NCI-H146 treated with DMSO at 0.1 percent for 48 hours (cell line): ENCODE results near the gene ATF6B.
"Not testable (repeated sequence)": the region's sequence is repeated elsewhere in the genome, so short reads cannot be mapped to it uniquely, and the experiment has no call there.

Experiments used
- DNase-seq: peaks from one replicate; lab custom pipeline; 2025; ENCODE audit not compliant: unreplicated experiment; lab: John Stamatoyannopoulos, UW

The ATF6B gene

GRCh38 chr6:32154514-32155161 lies 26.6 kb upstream of the ATF6B start:
- DNase-seq, result peak; percentile 68

GRCh38 chr6:32153564-32154513 lies 25.8 kb upstream of the ATF6B start, which contains the start of gene PPT2:
PPT2 (plus strand) TSS chr6:32154141; CDS start chr6:32154595, 454 bp downstream.
- peak; percentile 58 for DNase-seq

GRCh38 chr6:32152769-32153563 lies 24.9 kb upstream of the ATF6B start:
- DNase-seq, result no peak

- DNase-seq, result no peak
Observed at GRCh38 chr6:32151863-32152768, 24.1 kb upstream of the ATF6B start, which contains the start of gene PRRT1. PRRT1 (minus strand) TSS chr6:32151939; CDS start chr6:32151827, 112 bp downstream.

- DNase-seq, result no peak
Observed at GRCh38 chr6:32151181-32151862, 23.3 kb upstream of the ATF6B start.

- no peak for DNase-seq
Observed at GRCh38 chr6:32149932-32150870, 22.2 kb upstream of the ATF6B start.

GRCh38 chr6:32149092-32149755 lies 21.2 kb upstream of the ATF6B start:
- DNase-seq, result no peak

GRCh38 chr6:32148289-32149091 lies 20.4 kb upstream of the ATF6B start:
- peak; percentile 29 for DNase-seq

- no peak for DNase-seq
Observed at GRCh38 chr6:32147401-32148132, 19.5 kb upstream of the ATF6B start.

- no peak for DNase-seq
Observed at GRCh38 chr6:32146687-32147086, 18.6 kb upstream of the ATF6B start.

GRCh38 chr6:32146287-32146686 lies 18.2 kb upstream of the ATF6B start:
- DNase-seq, result no peak

- not testable (repeated sequence) for DNase-seq
Observed at GRCh38 chr6:32144238-32144637, 16.2 kb upstream of the ATF6B start.

- DNase-seq, result no peak
Observed at GRCh38 chr6:32140420-32141046, 12.5 kb upstream of the ATF6B start.

GRCh38 chr6:32139590-32139989 lies 11.5 kb upstream of the ATF6B start:
- DNase-seq, result no peak

- no peak for DNase-seq
Observed at GRCh38 chr6:32137454-32137853, 9.4 kb upstream of the ATF6B start.

GRCh38 chr6:32133786-32134185 lies 5.7 kb upstream of the ATF6B start:
- DNase-seq, result no peak
